HG03520 (cell line): Measurements from ENCODE around the gene AIFM2.
A peak's percentile ranks its signal among the peaks of the same experiment; 100 is the strongest.

Source experiments
- ATAC-seq: cut with Tn5 transposase; IDR thresholded peaks from one replicate; pipeline ENCODE4 v1.9.1; 2021; ENCODE audit warnings: mild to moderate bottlenecking, moderate library complexity; ENCODE audit not compliant: unreplicated experiment

AIFM2 gene

GRCh38 chr10:70146489-70147258 lies 14.0 kb upstream of the AIFM2 start, which contains the start of gene TYSND1:
Gene TYSND1 (minus strand): TSS chr10:70146700. CDS start chr10:70146586, 114 bp downstream.
- ATAC-seq: peak; percentile 86

- peak; percentile 41 for ATAC-seq
Observed at GRCh38 chr10:70145666-70146488, 13.3 kb upstream of the AIFM2 start.

- ATAC-seq: peak; percentile 9
Observed at GRCh38 chr10:70145166-70145665, 12.6 kb upstream of the AIFM2 start.

- ATAC-seq: no peak
Observed at GRCh38 chr10:70144372-70145110, 11.9 kb upstream of the AIFM2 start.

- no peak for ATAC-seq
Observed at GRCh38 chr10:70142555-70142954, 9.9 kb upstream of the AIFM2 start.

GRCh38 chr10:70140297-70140696 lies 7.7 kb upstream of the AIFM2 start:
- ATAC-seq: no peak

- ATAC-seq: no peak
Observed at GRCh38 chr10:70139997-70140250, 7.3 kb upstream of the AIFM2 start.

- no peak for ATAC-seq
Observed at GRCh38 chr10:70139151-70139996, 6.7 kb upstream of the AIFM2 start.

- no peak for ATAC-seq
Observed at GRCh38 chr10:70137927-70138883, 5.6 kb upstream of the AIFM2 start.

- ATAC-seq: no peak
Observed at GRCh38 chr10:70137135-70137534, 4.5 kb upstream of the AIFM2 start.

GRCh38 chr10:70135684-70136083 lies 3.1 kb upstream of the AIFM2 start:
- ATAC-seq: no peak

GRCh38 chr10:70135046-70135445 lies 2.4 kb upstream of the AIFM2 start:
- no peak for ATAC-seq

- no peak for ATAC-seq
Observed at GRCh38 chr10:70131560-70131937, 1.1 kb downstream of the AIFM2 start.

- ATAC-seq: no peak
Observed at GRCh38 chr10:70130878-70131559, 1.6 kb downstream of the AIFM2 start.

- no peak for ATAC-seq
Observed at GRCh38 chr10:70126700-70127395, 5.8 kb downstream of the AIFM2 start.

GRCh38 chr10:70125918-70126552 lies 6.6 kb downstream of the AIFM2 start:
- ATAC-seq: no peak

GRCh38 chr10:70124918-70125317 lies 7.7 kb downstream of the AIFM2 start:
- ATAC-seq: no peak

- no peak for ATAC-seq
Observed at GRCh38 chr10:70124415-70124814, 8.2 kb downstream of the AIFM2 start.
